ENCODE data around the gene GP2.

GRCh38 chr16:20332411-20332810, 5.1 kb upstream of the GP2 start:
- TF ChIP-seq FOXK2 (IDR thresholded peaks at IDR 0.05): no peak
- TF ChIP-seq ZNF384 (IDR thresholded peaks at IDR 0.05): no peak
- TF ChIP-seq SP1 (IDR thresholded peaks at IDR 0.05): no peak
- no peak for TF ChIP-seq HDGF (IDR thresholded peaks at IDR 0.05; ENCODE audit: borderline replicate concordance)
- TF ChIP-seq BHLHE40 (IDR thresholded peaks at IDR 0.05; ENCODE audit: borderline replicate concordance): no peak
- no peak for TF ChIP-seq FOXM1 (IDR thresholded peaks at IDR 0.05; ENCODE audit: borderline replicate concordance)
- no peak for TF ChIP-seq SUZ12 (IDR thresholded peaks at IDR 0.05)

All from HEK293T (cell line).